NCI-H82 treated with DMSO at 0.1 percent for 48 hours (cell line): ENCODE results near the gene MARS2.
"Not testable (repeated sequence)": the region's sequence is repeated elsewhere in the genome, so short reads cannot be mapped to it uniquely, and the experiment has no call there.

Experiments
- DNase-seq: peaks from one replicate; lab custom pipeline; 2025; ENCODE audit not compliant: unreplicated experiment; lab: John Stamatoyannopoulos, UW

The MARS2 gene

DNA sequence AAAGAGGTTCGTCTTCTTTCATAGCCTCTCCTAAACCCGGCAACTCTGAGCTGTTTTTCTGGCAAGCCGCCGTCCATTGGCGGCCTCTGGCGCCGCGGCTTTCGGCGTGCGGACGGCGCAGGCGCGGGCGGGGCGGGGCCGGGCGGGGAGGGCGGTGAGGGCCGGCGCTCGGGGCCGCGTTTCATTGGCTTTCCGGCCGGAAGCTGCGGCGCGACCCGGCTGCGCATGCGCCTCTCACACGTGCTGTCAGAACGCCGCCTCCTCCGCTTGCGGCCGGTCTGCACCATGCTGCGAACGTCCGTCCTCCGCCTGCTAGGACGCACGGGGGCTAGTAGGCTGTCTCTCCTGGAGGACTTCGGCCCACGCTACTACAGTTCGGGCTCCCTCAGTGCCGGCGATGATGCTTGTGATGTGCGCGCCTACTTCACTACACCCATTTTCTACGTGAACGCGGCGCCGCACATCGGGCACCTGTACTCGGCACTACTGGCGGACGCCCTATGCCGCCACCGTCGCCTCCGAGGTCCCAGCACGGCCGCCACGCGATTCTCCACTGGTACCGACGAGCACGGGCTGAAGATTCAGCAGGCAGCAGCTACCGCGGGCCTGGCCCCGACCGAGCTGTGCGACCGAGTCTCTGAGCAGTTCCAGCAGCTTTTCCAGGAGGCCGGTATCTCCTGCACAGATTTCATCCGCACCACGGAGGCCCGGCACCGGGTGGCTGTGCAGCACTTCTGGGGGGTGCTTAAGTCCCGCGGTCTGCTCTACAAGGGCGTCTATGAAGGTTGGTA is at the start of gene MARS2:
Gene MARS2, plus strand, starts transcription at position 249 of the 791 bp plus-strand sequence. Its CDS starts 37 bp downstream, at position 286.
- peak; percentile 77 for DNase-seq

DNA sequence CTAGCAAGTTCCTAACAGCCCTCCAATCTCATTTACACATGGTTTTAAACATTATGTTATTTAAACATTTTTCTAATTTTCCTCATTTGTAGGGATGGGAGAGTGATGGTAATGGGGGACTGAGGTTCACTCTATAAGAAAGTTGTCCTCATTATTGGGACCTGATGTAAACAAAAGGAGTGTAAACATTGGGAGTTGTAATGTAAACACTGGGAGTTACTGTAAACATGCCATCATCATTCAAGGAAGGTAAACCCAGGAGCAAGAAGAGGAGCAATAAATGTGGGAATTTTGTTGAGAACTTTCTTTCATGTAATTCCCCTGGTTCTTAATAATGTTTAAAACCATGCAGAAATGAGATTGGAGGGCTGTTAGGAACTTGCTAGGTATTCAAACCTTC is 47.6 kb upstream of the MARS2 start:
- DNase-seq, result no peak

GRCh38 chr2:197661626-197662025 is 43.5 kb upstream of the MARS2 start:
- no peak for DNase-seq

- no peak for DNase-seq
These were observed 38.9 kb upstream of the MARS2 start for GRCh38 chr2:197666277-197666676.

DNA sequence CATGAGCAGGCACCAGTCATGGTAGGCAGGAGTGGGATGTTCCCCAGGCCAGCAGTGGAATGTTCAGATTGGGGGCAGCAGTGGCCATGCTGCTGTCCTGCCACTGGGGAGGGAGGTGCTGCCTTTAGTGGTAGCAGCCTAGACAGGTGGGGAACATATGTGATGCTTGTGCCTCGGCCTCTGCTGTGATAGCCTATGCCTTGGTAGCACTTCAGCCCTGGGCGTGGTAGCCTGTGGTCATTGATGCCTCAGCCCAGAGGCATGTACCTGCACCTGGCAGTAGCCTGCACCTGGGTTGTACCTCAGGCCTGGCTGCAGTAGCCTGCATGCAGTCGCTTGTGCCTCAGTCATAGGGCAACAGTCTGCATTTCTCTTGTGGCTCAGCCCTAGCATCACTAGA is 36.9 kb upstream of the MARS2 start:
- DNase-seq, result no peak

- no peak for DNase-seq
These were observed 36.1 kb upstream of the MARS2 start for GRCh38 chr2:197669077-197669476.

GRCh38 chr2:197672371-197672893 is 32.7 kb upstream of the MARS2 start:
- DNase-seq, result no peak

DNA sequence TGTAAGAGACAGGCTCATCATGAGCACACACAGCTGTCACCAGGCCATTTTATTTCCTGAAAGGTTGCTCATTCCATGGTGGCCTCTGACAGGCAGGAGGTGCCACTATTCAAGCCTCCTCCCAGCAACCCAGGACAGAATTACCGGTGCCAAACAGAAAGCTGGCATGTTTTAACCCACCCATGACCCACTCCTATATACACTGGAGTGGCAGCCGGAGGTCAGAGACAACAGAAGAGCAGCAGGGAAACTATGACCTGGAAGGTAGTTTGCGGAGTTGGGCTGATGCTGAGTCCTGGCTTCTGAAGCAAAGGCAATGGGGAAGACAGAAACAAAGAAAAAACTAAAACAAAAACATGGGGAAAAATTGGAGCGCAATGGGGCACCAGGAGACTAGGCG is 32.1 kb upstream of the MARS2 start:
- DNase-seq, result no peak

DNA sequence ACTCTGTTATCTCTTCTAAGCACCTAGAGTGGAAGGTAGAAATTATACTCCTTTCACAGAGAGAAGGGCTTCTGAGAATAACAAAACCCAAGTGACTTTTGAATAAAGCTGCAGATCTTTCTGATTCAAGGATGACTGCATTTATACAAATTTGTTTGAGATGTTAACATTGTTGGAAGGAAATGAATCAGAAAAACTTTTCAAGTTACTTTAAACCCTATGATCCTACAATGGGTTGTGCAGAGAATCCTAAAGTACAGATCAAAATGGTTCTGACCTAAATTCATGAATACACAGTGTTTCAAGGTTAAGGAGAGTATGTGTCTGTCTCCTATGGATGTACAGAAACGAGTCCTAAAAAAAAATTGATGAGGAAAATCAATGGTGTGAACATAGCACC is 31.6 kb upstream of the MARS2 start:
- no peak for DNase-seq

DNA sequence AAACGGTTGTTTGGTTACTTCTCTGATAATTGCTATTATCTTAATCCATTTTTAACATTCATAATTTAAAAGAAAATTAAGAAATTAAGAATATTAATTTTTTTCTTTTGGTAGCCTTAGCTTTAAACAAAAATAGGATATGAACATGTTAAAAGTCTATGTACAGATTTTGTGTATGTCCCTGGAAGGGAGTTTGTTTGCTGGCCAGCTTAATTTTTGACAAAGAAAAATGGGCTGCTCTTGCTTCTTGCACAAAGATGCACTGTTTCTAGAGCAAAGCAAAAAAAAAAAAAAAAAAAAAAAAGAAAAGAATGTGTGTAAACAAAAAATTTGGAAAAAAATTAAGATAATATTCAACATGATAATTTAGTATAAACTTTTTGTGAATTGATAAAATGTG is 31.1 kb upstream of the MARS2 start:
- no peak for DNase-seq

- no peak for DNase-seq
These were observed 30.6 kb upstream of the MARS2 start for GRCh38 chr2:197674591-197674990.

DNA sequence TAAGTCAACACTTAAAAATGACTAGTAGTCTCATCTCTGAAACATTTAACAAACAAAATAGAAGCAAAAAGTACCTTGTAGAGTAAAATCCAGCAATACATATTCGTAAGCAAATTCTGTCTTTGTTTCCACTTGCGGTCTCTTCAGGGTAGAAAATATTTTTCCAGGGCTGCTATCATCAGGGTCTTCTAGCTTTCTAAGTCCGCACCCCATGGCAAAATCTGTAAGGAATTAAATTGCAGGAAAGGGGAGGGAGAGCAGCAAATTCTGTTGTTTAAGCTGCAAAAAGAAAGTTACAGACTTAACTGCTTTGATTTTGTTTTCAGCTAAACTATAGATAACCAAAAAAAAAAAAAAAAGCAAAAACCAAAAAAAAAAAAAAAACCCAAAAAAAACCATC is 29.9 kb upstream of the MARS2 start, which contains the start of gene RFTN2:
Gene RFTN2, minus strand, starts transcription at position 342 of the 400 bp plus-strand sequence. Its CDS starts 129 bp downstream, at position 213.
- DNase-seq, result no peak

- DNase-seq, result no peak
These were observed 29.4 kb upstream of the MARS2 start for GRCh38 chr2:197675711-197676188.

GRCh38 chr2:197677056-197677455 is 28.1 kb upstream of the MARS2 start:
- no peak for DNase-seq

GRCh38 chr2:197677483-197677882 is 27.7 kb upstream of the MARS2 start:
- DNase-seq, result no peak

DNA sequence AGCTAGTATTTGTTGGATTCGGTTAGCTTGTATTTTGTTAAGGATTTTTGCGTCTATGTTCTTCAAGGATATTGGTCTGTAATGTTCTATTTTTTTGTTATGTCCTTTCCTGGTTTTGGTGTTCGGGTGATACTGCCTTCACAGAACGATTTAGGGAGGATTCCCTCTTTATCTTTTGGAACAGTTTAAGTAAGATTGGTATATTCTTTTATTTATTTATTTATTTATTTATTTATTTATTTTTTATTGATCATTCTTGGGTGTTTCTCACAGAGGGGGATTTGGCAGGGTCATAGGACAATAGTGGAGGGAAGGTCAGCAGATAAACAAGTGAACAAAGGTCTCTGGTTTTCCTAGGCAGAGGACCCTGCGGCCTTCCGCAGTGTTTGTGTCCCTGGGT is 10.0 kb upstream of the MARS2 start:
- DNase-seq, result not testable (repeated sequence)

DNA sequence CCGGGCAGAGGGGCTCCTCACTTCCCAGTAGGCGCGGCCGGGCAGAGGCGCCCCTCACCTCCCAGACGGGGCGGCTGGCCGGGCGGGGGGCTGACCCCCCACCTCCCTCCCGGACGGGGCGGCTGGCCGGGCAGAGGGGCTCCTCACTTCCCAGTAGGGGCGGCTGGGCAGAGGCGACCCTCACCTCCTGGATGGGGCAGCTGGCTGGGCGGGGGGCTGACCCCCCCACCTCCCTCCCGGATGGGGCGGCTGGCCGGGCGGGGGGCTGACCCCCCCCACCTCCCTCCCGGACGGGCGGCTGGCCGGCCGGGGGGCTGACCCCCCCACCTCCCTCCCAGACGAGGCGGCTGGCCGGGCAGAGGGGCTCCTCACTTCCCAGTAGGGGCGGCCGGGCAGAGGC is 9.2 kb upstream of the MARS2 start:
- DNase-seq, result not testable (repeated sequence)

DNA sequence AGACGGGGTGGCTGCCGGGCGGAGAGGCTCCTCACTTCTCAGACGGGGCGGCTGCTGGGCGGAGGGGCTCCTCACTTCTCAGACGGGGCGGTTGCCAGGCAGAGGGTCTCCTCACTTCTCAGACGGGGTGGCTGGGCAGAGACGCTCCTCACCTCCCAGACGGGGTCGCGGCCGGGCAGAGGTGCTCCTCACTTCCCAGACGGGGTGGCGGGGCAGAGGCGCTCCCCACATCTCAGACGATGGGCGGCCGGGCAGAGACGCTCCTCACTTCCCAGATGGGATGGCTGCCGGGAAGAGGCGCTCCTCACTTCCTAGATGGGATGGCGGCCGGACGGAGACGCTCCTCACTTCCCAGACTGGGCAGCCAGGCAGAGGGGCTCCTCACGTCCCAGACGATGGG is 8.6 kb upstream of the MARS2 start:
- not testable (repeated sequence) for DNase-seq

DNA sequence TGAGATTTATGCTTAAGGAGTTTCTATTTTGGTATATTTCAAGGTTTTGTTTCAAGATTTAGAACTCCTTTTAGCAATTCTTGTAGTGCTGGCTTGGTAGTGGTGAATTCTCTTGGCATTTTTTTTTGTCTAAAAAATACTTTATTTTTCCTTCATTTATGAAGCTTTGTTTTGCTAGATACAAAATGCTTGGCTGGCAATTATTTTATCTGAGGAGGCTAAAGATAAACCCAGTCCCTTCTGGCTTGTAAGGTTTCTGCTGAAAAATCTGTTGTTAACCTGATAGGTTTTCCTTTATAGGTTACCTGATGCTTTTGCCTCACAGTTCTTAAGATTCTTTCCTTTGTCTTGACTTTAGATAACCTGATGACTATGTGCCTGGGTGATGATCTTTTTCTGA is 5.4 kb upstream of the MARS2 start:
- DNase-seq, result not testable (repeated sequence)

GRCh38 chr2:197700960-197701359 is 4.2 kb upstream of the MARS2 start:
- no peak for DNase-seq

GRCh38 chr2:197704434-197705120 is 592 bp upstream of the MARS2 start:
- DNase-seq, result no peak
